Measurements from ENCODE around the gene ANKRD23. TPM values are rescaled to one million over a fixed set of nuclear protein-coding genes. Genes with fewer than 3 reads are reported as not detected.
A peak's percentile ranks its signal among the peaks of the same experiment; 100 is the strongest.

ANKRD23 gene
- total RNA-seq, 3 donors from 2014 or later (not counting 1 experiment from before 2014, with no cell fraction given), result 8.3 to 11.2 (median 10.1) TPM

- Mint-ChIP-seq H3K4me3 (no peak overlapping the region), H3K27ac (peak overlapping the region in 1 of 2 donors; percentile 80), H3K36me3 (no peaks in the 10 kb centered on the region), H3K27me3 (ENCODE audit: low read depth in 2 of 2) (no peaks in the 10 kb centered on the region), H3K9me3 (no peaks in the 10 kb centered on the region), H3K4me1 (peaks cover 14 to 28% of the 10 kb centered on the region in 2 donors)
- TF ChIP-seq, protein P1, sequence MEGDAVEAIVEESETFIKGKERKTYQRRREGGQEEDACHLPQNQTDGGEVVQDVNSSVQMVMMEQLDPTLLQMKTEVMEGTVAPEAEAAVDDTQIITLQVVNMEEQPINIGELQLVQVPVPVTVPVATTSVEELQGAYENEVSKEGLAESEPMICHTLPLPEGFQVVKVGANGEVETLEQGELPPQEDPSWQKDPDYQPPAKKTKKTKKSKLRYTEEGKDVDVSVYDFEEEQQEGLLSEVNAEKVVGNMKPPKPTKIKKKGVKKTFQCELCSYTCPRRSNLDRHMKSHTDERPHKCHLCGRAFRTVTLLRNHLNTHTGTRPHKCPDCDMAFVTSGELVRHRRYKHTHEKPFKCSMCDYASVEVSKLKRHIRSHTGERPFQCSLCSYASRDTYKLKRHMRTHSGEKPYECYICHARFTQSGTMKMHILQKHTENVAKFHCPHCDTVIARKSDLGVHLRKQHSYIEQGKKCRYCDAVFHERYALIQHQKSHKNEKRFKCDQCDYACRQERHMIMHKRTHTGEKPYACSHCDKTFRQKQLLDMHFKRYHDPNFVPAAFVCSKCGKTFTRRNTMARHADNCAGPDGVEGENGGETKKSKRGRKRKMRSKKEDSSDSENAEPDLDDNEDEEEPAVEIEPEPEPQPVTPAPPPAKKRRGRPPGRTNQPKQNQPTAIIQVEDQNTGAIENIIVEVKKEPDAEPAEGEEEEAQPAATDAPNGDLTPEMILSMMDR (IDR thresholded peaks at IDR 0.05), result no peak
- Histone ChIP-seq H3K27ac (ENCODE audit: low read length) (no peak overlapping the region), H3K9me3 (ENCODE audit: control insufficient read depth, insufficient read depth, low read length) (no peaks in the 10 kb centered on the region), H3K4me1 (ENCODE audit: control insufficient read depth, insufficient read depth, low read length) (peaks cover 48% of the 10 kb centered on the region), H3K27me3 (ENCODE audit: control insufficient read depth, insufficient read depth, low read length) (no peaks in the 10 kb centered on the region), H3K4me3 (ENCODE audit: low read length) (no peak overlapping the region), H3K36me3 (ENCODE audit: control insufficient read depth, insufficient read depth, low read length) (no peaks in the 10 kb centered on the region)
- 90% methylated on average over 14 of the region's 14 CpGs for WGBS (ENCODE audit: insufficient coverage)
- ATAC-seq (no peak), DNase-seq (no peak)
- intact Hi-C loops (cut with micrococcal nuclease), result loop anchor here (5.0 kb wide), 1 partner anchor 37 kb away; no protein-coding TSS in a partner anchor
These were observed 31.9 kb upstream of the ANKRD23 start for GRCh38 chr2:96875498-96876268.

GRCh38 chr2:96874198-96874831 is 30.5 kb upstream of the ANKRD23 start:
- no peaks in the 10 kb centered on the region for H3K27me3 Mint-ChIP-seq (ENCODE audit: low read depth in 2 of 2)
- ATAC-seq (no peak), DNase-seq (peak in 1 of 2 donors; percentile 68)
- no peaks in the 10 kb centered on the region for H3K27me3 ChIP-seq (ENCODE audit: control insufficient read depth, insufficient read depth, low read length)
- no peak overlapping the region for H3K4me3 ChIP-seq (ENCODE audit: low read length)
- H3K36me3 Mint-ChIP-seq, result no peaks in the 10 kb centered on the region
- H3K4me1 ChIP-seq (ENCODE audit: control insufficient read depth, insufficient read depth, low read length), result peaks cover 55% of the 10 kb centered on the region
- no peak overlapping the region for H3K27ac Mint-ChIP-seq
- 65% methylated on average over 17 of the region's 18 CpGs for WGBS (ENCODE audit: insufficient coverage)
- H3K36me3 ChIP-seq (ENCODE audit: control insufficient read depth, insufficient read depth, low read length), result no peaks in the 10 kb centered on the region
- peak overlapping the region; percentile 17 for H3K4me3 Mint-ChIP-seq
- peaks cover 18 to 33% of the 10 kb centered on the region in 2 donors for H3K4me1 Mint-ChIP-seq
- intact Hi-C loops (cut with micrococcal nuclease), result no loop called here
- H3K9me3 ChIP-seq (ENCODE audit: control insufficient read depth, insufficient read depth, low read length), result no peaks in the 10 kb centered on the region
- H3K27ac ChIP-seq (ENCODE audit: low read length), result no peak overlapping the region
- TF ChIP-seq, protein P1 (IDR thresholded peaks at IDR 0.05), result no peak
- H3K9me3 Mint-ChIP-seq, result no peaks in the 10 kb centered on the region

DNA sequence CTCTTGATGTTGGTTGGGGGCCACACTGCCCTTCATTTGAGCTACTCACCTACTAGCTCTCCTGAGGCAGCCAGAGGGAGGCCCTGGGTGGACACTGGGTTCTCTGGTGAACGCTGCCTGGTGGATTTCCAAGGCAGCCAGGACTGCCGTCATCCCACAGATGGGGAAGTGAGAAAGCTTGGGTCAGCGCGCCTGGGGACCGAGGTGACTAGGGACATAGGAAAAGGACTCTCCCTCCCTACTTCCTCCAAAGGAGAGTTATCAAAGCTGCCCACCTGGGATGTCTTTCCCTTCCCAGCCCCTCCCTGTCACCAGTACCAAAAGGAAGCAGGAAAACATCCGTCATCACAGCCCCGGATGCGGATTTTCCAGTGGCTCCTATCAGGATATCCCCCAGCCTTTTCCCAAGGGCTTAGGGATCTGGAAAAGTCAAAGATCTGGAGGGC is 29.9 kb upstream of the ANKRD23 start:
- no peaks in the 10 kb centered on the region for H3K9me3 ChIP-seq (ENCODE audit: control insufficient read depth, insufficient read depth, low read length)
- H3K27ac ChIP-seq (ENCODE audit: low read length), result no peak overlapping the region
- H3K4me1 Mint-ChIP-seq, result peaks cover 18 to 33% of the 10 kb centered on the region in 2 donors
- intact Hi-C loops (cut with micrococcal nuclease), result no loop called here
- H3K27ac Mint-ChIP-seq, result no peak overlapping the region
- TF ChIP-seq, protein P1 (IDR thresholded peaks at IDR 0.05), result no peak
- no peak overlapping the region for H3K4me3 ChIP-seq (ENCODE audit: low read length)
- no peaks in the 10 kb centered on the region for H3K36me3 Mint-ChIP-seq
- 78% methylated on average over 8 of the region's 8 CpGs for WGBS (ENCODE audit: insufficient coverage)
- no peaks in the 10 kb centered on the region for H3K27me3 ChIP-seq (ENCODE audit: control insufficient read depth, insufficient read depth, low read length)
- H3K4me3 Mint-ChIP-seq, result no peak overlapping the region
- ATAC-seq (no peak), DNase-seq (no peak)
- no peaks in the 10 kb centered on the region for H3K9me3 Mint-ChIP-seq
- H3K36me3 ChIP-seq (ENCODE audit: control insufficient read depth, insufficient read depth, low read length), result no peaks in the 10 kb centered on the region
- H3K27me3 Mint-ChIP-seq (ENCODE audit: low read depth in 2 of 2), result no peaks in the 10 kb centered on the region
- peaks cover 55% of the 10 kb centered on the region for H3K4me1 ChIP-seq (ENCODE audit: control insufficient read depth, insufficient read depth, low read length)

Data from natural killer cell (primary cell).